GM12891 (cell line): ENCODE results near the gene TMEM151A.
A peak's percentile ranks its signal among the peaks of the same experiment; 100 is the strongest.

Source experiments
- DNase-seq: peaks from one replicate; pipeline ENCODE4 v3.0.0; 2011; ENCODE audit warnings: low spot score; ENCODE audit not compliant: insufficient read length
- FAIRE-seq: peaks from 2 replicates; lab custom pipeline; 2011; peaks lifted over from hg19 to GRCh38; lab: Jason Lieb, UNC
- PAX5 ChIP-seq: IDR thresholded peaks from 2 replicates; pipeline ENCODE4 v1.6.1; 2011; ENCODE audit warnings: low read length, moderate library complexity, mild to moderate bottlenecking; ENCODE audit not compliant: insufficient read depth, severe bottlenecking
- POLR2A ChIP-seq: IDR thresholded peaks from 2 replicates; pipeline ENCODE4 v1.6.1; 2011; ENCODE audit warnings: low read depth, low read length, control low read depth
- POLR2AphosphoS5 ChIP-seq: IDR thresholded peaks from 2 replicates; pipeline ENCODE4 v1.6.1; 2011; ENCODE audit warnings: low read depth, low read length, control low read depth
- POU2F2 ChIP-seq: IDR thresholded peaks from 2 replicates; pipeline ENCODE4 v1.6.1; 2011; ENCODE audit warnings: low read depth, mild to moderate bottlenecking, control low read depth, low read length, moderate library complexity
- SPI1 ChIP-seq: IDR thresholded peaks from 2 replicates; pipeline ENCODE4 v1.6.1; 2011; ENCODE audit warnings: low read depth, low read length, control low read depth
- TAF1 ChIP-seq: IDR thresholded peaks from 2 replicates; pipeline ENCODE4 v1.6.1; 2011; ENCODE audit warnings: low read depth, low read length, control low read depth

TMEM151A gene

DNA sequence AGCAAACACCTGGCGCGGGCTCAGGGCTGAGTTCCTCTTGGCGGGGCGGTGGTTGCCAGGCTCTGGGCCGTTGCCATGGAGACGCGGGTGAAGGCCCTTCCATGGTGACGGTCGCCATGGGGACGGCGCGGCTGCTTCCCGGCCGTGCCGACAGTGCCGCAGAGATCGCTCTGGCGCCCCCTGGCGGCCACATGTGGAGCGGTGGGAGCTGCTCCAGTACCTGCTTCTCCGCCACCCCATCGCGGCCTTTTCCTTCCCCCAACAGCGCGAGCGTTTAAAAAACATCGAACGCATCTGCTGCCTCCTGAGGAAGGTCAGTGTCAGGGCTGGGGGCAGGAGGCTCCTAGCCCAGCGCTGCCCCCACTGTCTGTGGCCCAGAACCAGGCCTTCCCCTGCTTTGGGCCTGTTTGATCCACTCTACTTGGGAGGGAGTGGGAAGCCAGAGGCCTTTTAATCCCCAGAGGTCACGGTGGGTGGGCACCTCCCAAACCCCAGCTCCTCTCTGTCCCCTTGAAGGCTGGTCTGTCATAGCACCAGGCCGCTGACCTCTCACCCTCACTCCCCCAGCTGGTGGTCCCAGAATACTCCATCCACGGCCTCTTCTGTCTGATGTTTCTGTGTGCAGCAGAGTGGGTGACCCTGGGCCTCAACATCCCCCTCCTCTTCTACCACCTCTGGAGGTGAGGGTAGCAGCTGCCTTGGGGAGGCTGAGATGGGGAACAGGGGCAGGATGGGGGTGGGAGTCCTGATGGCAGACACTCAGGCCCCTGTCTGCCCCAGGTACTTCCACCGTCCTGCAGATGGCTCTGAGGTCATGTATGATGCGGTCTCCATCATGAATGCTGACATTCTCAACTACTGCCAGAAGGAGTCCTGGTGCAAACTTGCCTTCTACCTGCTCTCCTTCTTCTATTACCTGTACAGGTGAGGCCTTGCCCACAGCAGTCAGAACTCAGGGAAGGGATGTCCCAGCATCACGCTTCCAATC, 8.9 kb upstream of the TMEM151A start:
- TF ChIP-seq POU2F2 = 0 out of 2 replicates have a peak, but pooled peaks have one; percentile 18
- peak; percentile 12 for TF ChIP-seq PAX5
- peak; percentile 14; the same call in 1 of the 2 replicates for TF ChIP-seq POLR2AphosphoS5
- no peak for TF ChIP-seq POLR2A
- no peak for TF ChIP-seq TAF1
- TF ChIP-seq SPI1 = peak; percentile 57; the same call in 1 of the 2 replicates
- peak; percentile 99 for DNase-seq
- peak; percentile 100 for FAIRE-seq

DNA sequence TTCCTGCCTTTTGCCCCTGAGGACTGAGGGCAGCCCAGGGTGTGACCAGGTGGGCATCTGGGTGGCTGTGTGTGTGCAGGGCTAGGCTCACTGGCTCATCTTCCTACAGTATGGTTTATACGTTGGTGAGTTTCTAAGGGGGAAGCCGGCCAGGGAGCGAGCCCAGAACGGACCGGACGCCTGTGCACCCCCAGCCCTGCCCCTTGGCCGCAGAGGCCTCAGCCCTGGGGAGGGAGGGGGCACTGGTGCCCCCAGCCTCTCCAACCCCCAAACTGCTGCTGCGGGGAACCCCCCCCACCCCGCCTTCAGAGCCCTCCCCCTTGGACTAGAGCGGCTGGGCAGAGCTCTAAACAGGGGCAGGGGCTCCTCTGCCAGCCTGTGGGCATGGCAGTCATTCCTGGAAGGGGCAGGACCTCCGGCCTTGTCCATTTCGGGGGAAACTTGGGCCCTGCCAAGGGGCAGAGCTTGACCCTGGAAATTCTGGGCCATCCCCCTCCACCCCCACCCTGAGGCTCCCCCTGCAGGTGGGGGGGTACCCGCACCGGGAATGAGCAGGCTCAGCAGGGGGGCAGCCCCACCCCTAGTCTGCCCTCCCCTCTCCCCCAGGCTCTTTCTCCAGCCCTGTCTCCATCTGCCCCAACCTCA, 8.1 kb upstream of the TMEM151A start:
- DNase-seq (no peak), FAIRE-seq (no peak)
- no peak for TF ChIP-seq SPI1
- no peak for TF ChIP-seq POLR2AphosphoS5
- no peak for TF ChIP-seq PAX5
- TF ChIP-seq TAF1 = no peak
- no peak for TF ChIP-seq POU2F2
- no peak for TF ChIP-seq POLR2A

DNA sequence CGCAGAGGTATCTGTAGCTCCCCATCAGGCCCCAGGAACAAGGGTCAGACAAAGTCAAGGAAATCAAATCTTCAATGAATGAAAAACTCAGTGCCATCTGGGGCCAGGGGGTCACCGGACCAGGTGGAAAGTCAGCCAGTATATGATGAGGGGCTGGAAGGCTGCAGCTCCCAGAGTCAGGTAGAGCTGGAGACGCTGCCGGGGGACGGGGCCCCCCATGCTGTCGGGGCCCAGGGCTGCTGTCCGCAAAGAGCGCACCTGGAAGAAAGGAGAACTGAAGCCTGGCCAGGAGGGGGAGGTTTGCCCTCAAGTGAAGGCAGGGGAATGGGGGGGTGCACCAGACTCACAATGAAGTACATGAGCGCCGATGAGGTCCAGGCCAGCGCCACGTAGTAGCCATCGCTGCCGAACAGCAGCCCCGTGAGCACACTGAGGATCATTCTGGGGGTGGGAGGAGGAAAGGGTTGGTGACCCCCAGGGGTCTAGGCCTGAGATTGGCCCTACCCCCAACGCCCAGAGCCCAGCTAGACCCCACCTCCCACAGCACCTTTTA, 7.1 kb upstream of the TMEM151A start:
- FAIRE-seq (no peak), DNase-seq (no peak)
- no peak for TF ChIP-seq POLR2A
- no peak for TF ChIP-seq TAF1
- no peak for TF ChIP-seq PAX5
- no peak for TF ChIP-seq POU2F2
- no peak for TF ChIP-seq SPI1
- TF ChIP-seq POLR2AphosphoS5 = no peak

DNA sequence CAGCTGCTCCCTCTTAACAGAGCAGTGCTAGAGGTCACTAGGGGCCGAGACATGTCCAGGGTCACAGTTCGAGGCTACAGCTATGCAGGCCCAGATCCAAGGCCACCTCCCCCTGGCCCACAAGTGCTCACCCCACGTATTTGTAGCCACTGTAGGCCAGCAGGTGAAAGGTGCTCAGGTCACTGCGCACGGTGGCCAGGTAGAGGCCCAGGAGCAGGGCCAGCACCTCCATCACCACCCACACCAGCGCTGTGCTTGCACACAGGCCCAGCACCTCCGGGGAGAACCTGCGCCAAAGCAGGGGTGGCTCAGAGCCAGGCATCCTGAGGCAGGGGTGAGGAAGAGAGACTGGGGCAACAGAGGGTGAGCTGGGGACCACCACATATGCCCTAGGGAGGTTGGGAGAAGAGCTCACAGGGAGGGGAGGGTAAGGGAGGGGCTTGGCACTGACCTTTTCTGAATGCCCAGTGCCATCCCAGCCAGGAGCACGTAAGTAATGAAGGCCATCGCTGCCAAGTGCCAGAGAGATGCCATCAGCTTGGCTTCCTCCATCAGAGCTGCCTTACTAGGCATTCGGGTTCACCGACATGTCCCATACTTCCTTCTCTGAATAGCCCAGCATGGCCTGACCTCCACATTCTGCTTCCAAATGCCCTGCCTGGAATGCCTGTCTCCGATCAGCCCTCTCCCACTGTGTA, 6.3 kb upstream of the TMEM151A start:
- no peak for FAIRE-seq
- TF ChIP-seq TAF1 (no peak), POLR2A (no peak), POU2F2 (no peak), SPI1 (no peak), POLR2AphosphoS5 (no peak), PAX5 (no peak)
- no peak for DNase-seq

DNA sequence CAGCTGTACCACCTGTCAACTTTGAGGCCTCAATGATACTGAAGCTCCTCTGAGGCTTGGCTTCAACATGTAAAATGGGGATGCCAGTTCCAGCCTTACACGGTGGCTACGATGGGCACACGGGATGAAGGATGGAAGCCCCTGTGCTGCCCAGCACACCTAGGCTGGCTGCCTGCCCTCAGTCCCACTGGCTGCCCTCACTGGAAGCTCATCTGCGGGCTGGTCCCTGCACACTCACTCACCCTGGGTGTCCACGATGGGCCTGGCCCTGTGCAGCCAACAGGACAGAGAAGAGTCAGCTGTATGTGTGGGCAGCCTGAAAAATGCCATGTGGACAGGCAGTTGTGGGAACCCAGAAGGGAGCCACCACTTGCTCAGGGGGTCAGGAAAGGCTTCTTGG, 5.0 kb upstream of the TMEM151A start:
- no peak for FAIRE-seq
- no peak for TF ChIP-seq POLR2A
- TF ChIP-seq POU2F2 = no peak
- no peak for TF ChIP-seq POLR2AphosphoS5
- no peak for TF ChIP-seq SPI1
- no peak for TF ChIP-seq PAX5
- TF ChIP-seq TAF1 = no peak
- DNase-seq = no peak

DNA sequence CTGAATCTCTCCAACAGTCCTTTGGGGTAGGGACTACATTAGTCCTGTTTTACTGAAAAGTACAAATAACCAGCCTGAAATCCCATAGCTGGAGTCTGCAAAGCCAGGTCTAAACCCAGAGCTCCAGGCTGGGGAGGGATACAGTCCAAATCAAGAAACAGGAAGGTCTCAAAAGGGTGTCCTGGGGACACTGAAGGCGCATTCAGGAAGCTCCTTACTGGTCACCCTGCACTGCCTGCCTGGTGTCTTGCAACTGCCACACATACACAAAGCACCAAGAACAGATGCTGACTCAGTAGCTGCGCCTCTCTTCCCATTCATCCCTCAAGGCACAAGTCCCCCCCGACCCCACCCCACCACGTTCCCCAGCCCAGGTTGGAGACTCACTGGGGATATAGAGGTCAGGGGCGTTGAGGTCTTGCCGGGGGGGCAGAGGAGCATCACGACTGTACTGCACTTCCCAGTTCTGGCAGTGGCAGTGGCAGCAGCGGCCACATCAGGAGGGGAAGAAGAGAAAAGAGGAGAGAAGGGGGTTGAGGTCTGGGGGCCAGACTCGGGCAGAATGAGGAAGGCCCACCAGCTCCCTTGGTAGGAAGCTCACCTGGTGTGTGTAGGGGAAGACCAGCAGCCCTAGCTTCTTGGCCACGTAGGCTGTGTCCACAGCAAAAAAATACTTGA, 4.3 kb upstream of the TMEM151A start:
- TF ChIP-seq PAX5 (no peak), TAF1 (no peak), POU2F2 (no peak), POLR2A (no peak), SPI1 (no peak), POLR2AphosphoS5 (no peak)
- FAIRE-seq (no peak), DNase-seq (no peak)

DNA sequence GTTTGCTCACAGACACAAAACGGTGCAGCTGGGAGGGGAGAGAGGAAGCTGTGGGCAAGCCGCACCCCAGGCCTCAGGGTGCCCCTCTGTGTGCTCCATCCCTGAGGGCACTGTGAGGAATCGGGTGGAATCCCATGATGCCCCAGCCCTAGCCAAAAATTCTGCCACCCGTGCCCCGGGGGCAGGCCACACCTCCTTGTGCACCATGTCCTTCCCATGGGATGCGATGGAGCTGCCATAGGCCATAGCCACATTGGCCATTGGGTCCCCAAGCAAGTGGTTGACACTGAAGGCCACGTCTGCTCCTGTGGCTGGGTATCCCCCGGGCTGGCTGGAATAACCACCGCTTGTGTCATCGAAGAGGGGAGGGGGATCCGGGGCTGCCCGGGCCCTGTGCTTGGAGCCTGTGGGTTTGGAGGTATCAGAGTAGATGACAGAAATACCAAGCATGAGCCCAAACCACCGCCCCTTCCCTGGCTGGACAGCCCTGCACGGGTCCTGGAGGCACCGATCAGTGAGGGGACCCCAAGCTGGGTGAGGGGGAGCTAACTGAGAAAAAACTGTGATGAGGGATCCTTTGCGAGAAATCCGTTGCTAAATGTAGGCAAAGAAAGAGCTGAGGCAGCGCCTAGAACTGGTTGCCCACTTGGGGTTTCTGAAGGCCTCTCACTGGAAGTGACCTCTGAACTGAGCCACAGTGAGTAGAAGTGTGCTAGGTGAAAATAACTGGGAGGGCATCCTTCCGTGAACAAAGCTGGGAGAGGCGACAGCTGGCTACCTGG, 3.6 kb upstream of the TMEM151A start:
- DNase-seq (no peak), FAIRE-seq (peak; percentile 76)
- TF ChIP-seq POLR2A (0 out of 2 replicates have a peak, but pooled peaks have one; percentile 18), POU2F2 (no peak), PAX5 (no peak), TAF1 (no peak)
